Fibroblast of skin of scalp (primary cell): ENCODE data around the gene ABCB4. TPM values are rescaled to one million over a fixed set of nuclear protein-coding genes. Genes with fewer than 3 reads are reported as not detected.

Source experiments
- DNase-seq: peaks from one replicate; pipeline ENCODE4 v3.0.0-alpha.2; 2013
- polyA plus RNA-seq, 2 experiments: library from polyadenylated mRNA; unstranded; fragments of 120-200 nt; gene quantifications; one replicate each; pipeline ENCODE4 v1.2.1, GENCODE V29; 2013; ENCODE audit not compliant: insufficient read length in 2 of 2

Gene ABCB4
- 6.0 TPM for polyA plus RNA-seq (2013, experiment 1 of 2; ENCODE audit: insufficient read length)
- polyA plus RNA-seq (2013, experiment 2 of 2; ENCODE audit: insufficient read length): 5.6 TPM

DNA sequence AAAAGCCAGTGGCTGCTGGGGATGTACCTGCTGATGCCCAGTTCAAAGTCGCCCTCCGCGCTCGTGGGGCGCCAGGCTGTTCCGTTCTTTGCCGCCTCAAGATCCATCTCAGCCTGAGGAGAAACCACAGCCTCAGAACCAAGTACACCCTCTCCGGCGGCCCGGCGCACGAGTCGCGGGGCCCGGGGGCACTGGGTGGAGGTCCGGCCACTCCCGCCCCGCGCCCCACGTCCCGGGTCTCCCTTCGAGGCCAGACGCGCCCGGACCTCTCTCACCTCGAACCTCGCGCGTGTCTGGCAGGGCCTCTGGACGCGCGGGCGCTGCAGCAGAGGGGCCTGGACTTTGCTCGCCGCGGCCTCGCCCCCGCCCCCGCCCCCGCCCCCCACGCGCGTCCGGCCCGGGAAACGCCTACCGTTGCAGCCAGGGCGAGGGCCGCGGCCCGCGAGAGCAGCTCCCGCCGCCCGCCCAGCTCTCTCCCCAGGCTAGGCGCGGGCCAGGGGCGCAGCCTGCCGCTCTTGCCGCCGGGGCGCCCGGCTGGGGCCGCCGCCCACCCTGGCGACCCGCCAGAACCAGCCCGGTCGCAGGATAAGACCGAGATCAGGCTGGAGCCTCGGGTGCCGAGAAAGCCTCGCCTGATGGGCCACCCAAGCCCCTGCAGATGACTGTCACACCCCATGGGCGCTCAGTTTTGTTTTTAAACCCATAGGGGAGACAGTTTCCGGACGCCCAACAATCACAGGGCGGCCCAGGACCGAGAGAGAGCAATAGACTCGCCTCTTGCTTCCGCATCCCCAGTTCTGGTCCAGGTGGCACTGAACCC, at the start of gene ABCB4:
Gene ABCB4 (minus strand): TSS at position 322 of the 820 bp plus-strand sequence. CDS start 215 bp downstream, at position 107.
- DNase-seq: peak; percentile 32

DNA sequence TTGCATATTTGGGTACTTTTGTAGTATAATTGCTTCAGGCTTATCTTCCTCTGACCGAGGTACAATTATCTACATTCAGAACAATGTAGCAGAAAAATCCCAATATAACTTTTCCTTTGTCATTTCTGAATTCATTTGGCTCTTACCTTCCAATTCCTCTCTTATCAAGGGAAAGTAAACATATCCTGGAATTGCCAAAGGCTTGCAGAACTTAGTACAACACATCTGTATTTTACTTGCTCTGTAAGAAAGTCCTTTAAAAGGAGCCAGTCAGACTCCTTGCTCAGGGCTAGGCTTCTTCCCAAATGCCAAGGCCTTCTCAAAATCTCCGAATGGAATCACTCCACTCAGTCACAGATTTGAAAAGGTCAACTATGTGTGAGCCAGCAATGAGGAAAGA, 43.3 kb upstream of the ABCB4 start:
- no peak for DNase-seq

DNA sequence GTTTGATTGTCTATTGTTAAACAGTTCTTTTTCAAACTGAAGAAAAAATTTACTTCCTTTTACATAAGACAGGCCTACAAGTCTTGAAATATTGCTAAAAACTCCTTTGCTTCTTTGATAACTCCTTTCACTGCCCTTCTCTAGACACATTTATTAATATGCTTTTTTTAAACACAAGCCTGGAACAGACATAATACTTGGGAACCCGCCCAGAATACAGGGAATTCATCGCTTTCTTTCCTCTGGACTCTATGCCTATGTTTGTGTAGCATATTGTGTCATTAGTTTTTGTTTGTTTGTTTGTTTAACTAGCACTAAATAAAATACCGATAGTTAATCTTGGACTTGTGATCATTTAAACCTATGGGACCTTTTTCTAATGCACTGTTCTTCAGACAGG, 42.4 kb upstream of the ABCB4 start:
- no peak for DNase-seq

DNA sequence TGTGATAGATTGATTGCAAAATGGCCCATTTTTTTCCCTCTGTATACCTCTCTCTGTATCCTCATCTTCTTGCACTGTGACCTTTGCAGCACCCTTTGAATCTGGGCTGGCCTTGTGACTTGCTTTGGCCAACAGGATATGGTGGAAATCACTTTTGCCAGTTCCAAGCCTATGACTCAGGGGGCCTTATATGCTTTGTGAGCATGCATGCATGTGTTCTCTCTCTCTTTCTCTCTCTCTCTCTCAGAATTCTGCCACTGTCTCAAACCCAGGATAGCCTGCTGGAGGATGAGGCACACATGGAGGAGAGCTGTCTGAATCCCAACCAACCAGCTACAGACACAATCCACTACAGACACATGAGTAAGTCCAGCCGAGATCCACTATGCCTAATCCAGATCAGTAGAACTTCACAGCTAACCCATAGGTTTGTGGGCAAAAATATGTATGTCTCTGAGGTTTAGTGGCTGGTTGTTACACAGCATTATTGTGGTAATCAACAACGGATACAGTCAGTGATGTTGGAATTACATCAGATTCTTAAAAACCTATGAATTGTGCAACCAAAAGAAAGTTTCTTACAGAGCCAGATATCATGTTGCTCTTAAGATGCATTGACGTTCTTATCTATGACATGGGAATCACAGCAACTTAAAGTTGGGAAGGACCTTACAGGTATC, 41.8 kb upstream of the ABCB4 start:
- DNase-seq: peak; percentile 5

DNA sequence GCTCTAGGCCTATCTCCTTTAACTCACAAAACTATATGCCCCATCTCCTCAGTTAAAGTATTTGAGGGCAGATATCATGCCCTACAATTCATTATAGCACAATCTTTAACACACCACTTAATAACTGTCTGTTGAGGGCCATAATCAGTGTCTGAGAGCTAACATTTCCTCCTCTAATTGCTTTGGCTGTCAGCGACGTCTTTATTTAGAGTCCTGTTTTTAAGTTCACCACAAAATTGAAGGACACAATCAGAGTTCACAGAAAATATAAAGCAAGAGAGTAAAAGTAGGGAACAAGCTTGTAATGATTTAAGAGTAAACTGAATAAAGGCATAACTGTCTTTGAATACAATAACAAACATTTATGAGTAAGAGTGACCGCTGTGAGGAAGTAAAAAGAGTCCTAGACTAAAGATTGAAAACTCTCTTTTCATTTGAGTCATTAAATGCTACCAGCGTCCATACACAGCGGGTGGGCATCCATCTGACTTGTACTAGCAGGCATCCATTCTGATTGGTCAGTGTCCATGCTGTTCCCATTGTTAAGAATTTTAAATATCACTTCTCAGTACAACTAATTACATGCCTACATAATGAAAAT, 38.4 kb upstream of the ABCB4 start:
- no peak for DNase-seq

DNA sequence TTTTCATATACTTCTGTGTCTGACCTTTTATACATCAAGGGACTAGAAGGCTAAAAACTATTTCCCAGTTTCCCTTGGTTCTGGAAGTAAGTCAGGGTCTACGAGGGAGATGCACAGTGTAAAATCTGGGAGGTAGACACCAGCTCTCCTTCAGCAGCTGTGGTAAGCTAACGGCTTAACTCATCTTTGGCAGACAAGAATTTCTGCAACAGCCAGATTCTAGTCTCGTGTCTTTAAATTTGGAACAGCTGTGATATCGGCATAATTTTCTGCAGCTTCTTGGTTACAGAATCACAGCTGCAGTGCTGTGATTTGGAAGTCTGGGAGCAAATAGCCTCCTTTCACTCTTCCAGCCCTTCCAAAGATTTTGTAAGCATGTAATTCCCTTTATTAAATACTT, 37.4 kb upstream of the ABCB4 start:
- no peak for DNase-seq

DNA sequence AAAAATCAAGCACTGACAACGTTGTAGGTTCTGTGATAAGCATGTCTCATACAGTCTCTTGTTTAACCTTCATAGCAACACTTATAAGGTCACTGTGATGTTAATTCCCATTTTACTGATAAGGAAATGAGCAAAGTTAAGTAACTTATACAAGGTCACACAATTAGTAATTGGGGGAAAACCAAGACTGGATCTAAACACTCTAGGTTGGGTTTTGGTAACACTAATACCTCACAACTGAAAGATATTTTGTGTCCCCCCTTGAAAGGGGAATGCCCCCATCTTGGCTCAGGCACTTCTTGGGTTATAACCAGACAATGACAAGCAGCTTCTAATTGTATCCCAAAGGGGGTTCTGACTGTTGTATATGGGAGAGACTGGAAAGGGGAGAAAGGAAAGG, 36.0 kb upstream of the ABCB4 start:
- no peak for DNase-seq

DNA sequence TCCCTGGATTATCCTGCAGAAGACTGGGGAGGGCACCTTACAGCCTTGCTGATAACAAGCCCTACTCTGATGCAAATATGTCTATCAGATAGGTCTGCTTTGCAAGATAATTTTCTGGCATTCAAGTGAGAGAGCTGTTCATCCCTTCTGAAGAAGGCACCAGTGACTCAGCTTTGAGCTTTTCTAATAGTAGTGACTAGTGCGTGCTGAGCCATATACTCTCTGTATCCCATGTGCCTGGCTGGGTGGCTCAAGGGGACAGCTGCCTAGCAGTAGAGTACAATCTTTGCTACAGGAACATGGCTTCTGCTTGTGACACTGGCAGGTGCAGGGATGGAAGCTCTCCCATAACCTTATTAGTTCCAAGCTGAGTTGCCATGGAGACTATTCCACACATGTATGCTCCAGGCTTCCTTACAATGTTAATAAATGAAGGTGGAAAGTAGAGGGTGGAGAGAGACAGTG, 35.0 kb upstream of the ABCB4 start:
- no peak for DNase-seq

DNA sequence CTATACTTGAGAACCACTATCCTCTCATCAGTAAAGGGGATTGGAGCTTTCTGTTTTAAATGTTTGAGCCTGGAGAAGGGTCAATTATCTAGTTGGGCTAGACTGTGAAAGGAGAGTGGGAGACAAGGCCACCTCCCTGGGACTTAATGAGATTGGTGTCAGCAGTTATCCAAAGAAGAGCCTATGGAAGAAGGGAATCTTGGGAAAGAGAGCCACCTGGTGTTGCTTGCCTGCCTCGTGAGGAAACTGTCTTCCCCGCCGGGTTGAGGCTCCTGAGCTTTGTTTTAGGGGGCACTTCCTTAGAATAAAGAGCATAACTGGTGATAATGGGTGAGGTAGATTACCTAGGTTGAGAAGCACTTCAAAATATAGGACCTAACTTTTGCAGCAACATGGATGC, 32.0 kb upstream of the ABCB4 start:
- no peak for DNase-seq

DNA sequence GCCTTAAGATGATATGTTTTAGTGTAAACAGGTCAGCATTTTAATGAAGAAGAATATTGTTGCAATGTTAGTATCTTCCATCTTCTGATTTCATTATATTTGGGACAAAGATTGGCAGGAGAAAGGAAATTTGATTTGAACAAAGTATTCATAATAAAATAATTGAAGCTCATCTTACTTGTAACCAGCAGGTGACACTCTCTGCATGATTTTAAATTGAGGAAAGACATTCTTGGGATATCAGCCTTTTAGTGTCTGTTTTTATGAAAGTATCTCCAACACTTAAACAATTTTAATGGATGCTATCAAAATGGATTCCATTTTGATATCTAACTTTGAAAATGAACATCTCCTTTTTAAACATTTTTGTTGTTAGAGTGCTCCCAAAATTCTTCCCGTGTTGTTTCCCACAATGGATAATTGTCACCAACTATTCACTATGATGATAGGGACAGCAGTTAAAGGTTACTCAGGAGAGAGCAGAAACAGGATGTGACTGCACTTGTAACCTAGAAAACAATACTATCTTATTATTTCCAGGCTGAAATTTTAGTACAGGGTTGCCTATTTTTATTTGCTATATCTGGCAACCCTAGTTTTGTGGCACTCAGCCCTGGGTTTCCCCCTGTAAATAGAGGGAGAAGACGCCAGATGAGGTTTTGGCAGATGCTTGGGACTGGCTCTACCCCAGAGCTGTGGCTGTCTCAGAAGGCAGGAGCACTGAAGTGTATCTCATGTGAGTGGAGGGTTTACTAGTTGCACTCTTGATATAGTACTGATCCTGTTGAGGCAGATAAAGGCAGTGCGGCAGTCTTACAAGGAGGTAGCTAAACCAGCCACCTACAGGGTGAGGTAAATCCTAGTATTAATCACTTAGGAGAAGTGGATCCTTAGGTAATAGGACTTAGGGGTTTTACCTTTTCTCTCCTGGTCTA, 31.0 kb upstream of the ABCB4 start:
- peak; percentile 29 for DNase-seq

DNA sequence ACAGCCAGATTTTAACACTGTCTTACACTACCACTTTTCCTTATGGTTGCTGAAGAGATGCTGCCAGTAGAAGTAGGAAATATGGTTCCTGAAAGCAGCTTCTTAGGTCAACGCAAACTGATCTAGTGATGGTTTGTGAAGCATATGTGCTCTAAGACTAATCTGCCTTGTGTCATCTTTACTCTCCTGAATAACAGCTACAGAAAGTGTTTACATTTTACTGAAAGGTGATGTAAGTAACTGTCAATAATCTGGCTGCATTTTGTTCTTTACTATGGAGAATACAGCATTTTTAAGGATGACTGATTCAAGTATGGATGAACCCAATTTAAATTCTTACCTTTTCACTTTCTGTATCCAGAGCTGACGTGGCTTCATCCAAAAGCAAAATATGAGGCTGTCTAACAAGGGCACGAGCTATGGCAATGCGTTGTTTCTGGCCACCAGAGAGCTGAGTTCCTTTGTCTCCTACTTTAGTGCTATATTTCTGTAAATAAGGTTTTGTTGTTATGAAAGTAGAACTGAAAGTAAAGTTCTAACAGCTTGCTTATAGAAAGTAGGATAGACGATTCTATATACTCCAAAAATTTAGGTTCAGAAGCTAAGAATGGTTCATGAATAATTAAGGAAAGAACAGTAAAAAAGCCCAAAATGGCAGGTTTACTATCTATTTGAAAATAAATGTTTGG, 30.2 kb upstream of the ABCB4 start:
- no peak for DNase-seq

DNA sequence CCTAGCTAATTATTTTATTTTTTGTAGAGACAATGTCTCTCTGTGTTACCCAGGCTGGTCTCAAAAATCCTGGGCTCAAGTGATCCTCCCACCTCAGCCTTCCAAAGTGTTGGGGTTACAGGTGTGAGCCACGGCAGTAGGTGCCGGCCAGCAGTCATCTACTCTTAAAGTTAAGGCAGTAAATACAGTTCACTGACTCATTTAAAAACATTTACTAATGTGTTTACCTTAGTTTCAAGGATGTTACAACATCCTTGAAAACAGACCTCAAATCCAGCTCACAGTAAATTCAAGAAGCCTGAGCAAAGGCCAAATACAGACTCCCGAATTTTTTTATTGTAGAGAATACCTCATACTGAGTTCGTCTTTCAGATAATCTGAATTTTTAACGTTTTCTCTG, 29.6 kb upstream of the ABCB4 start:
- no peak for DNase-seq

DNA sequence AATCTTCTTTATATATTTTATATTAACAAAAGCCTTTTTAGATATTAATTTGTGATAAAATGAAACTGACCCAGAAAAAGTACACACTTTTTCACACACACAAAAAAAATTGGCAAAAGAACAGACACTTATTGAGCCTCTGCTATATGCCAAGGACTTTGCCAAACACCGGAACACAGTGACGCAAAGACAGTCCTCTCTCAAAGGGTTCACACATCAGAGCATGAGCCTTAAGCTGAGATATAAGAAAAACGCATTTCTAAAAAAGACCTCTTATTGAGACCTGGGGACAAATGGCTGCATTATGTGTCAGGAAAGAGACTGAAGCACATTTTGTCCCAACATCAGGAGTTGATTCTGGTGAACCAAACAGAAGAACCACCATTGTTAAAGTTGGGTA, 24.0 kb upstream of the ABCB4 start:
- no peak for DNase-seq

DNA sequence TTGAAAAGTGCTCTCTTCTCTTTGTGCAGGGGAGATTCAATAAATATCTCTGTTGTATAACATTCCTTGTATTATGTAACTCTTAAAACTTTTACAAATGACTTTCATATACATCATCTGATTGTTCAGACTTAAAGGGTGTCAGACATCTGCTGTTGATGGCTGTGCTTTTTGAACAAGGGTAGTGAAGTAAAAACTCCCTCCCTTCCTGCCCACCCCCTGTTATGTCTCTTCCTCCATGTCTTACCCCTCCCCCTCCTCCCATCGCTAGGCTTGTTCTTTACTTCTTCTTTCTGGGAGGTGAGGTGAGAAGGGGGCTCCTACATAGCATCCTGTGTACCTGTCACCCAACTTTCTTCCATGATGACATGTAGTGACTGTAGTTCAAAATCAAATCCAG, 23.4 kb upstream of the ABCB4 start:
- DNase-seq: no peak

DNA sequence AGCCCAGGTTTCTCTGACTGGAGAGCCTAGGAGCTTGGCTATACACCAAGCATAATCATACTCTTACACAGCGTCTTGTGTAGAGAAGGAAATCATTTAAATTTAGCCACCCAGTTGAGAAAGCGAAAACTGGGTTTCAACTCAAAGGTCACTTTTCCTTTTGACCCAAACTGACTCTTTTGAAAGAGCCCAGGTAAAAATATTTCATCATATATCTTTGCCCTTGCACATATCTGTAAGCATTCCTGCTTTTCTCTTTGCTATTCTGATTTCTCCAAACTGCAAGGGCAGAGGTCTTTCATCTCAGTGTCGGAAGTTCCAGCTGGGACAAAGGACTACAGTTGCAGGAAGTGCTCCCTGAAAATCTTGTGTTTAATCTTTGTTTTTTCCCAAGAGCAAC, 22.0 kb upstream of the ABCB4 start:
- no peak for DNase-seq

DNA sequence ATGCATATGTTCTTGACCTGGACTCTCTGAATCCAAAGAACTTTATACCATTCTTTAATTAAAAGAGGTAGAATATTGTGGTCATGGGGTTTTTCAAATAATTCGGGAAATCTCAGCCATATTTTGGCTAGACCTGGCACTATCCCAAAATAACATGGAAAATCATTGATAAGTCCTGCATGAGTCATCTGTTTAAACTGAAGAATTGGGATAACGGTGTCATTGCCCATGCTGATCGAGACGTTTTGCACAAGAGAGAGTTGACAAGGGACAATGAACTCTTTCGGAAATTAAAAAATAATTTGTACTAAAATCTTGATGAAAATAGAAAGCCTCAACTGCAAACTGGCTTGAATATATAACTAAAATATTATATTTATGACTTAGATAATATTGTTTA, 19.9 kb upstream of the ABCB4 start:
- no peak for DNase-seq

DNA sequence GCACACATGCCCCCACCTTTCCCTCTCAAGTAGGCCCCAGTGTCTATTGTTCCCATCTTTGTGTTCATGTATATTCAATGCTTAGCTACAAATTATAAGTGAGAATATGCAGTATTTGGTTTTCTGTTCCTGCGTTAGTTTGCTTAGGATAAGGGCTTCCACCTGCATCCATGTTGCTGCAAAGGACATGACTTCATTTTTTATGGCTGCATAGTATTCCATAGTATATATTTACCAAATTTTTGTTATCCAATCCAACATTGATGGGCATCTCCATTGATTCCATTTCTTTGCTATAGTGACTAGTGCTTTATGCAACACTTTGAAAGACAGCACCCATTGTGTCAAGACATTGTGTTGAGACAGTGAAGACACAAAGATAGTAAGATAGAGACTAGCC, 19.0 kb upstream of the ABCB4 start:
- DNase-seq: no peak

DNA sequence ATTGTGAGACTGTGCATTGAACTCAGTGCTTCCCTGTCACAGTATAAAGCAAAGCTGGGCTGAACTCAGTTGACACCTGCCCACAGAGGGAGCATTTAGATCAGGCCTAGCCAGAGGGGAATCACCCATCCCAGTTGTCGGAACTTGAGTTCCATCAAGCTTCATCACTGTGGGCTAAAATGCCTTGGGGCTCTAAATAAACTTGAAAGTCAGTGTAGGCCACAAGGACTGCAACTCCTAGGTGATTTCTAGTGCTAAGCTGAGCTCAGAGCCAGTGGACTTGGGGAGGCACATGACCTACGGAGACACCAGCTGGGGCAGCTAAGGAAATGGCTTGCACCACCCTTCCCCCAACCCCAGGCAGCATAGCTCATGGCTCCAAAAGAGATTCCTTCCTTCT, 7.7 kb upstream of the ABCB4 start:
- no peak for DNase-seq

DNA sequence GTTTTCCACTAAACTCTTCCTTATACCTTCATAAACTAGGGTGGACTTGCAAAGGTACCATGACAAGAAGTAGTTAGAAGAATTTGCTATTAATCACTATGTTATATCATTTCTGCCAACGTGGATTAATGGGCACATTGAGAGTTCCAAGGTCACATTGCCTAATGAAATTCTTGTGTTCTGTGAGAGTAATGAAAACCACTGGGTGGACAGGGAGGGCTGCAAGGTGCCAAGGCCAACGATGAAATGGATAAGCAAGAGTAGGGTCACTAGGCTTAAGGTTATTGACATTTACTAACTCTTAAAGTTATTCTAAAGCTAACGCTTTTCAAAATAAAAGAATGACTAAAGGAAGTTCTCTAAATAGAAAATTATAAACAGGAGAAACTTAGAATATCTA, 6.6 kb upstream of the ABCB4 start:
- DNase-seq: no peak

DNA sequence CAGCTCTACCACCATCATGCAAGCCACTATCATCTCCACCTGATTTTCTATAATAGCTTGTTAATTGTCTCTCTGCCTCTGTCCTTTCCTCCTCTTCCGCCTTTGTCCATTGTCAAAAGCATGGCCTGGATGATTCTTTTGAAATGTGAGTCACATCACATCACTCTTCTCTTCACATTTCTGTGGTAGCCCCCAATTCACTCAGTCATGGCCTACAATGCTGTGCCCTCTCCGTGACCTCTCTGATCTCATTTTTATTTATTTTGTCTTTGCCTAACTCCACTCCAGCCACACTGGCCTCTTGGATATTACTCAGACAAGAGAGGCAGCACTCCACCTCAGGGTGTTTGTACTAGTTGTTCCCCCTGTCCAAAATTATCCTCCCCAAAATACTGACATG, 4.9 kb upstream of the ABCB4 start:
- DNase-seq: peak; percentile 51

DNA sequence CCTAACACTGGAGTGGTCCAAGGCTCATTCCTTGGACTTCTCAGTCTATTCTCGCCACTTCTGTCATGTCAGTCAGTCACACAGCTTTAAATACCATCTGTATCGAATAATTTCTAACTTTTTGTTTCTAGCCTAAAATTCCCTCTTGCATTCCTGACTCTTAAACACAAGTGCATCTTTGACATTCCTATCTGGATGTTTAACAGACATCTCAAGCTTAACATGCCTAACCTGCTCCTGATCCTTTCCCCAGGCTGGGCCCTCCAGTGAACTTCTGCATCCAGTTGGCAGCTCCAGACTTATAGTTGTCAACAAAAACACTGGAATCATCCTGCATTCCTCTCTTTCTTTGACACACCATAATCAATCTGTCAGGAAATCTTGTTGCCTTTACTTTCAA, 4.5 kb upstream of the ABCB4 start:
- DNase-seq: peak; percentile 35

DNA sequence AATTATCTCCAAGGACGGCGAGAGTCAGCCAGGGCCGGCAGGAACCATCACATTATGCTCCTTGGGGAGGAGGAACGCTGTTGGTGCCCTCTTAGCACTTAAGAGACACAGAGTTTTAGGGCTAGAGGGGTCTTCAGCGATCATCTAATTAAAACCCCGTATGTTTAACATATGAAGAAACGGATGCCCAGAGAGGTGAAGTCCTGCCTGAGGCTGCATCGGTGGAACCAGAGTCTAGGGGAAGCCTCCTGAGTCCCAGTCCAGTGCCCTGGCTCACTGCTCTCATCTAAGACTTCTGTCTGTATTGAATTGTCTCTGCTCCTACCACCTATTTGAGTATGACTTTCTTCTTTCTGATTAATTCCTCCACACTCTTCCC, 688 bp upstream of the ABCB4 start:
- no peak for DNase-seq
